ENCODE data around the gene IPMK. TPM values are rescaled to one million over a fixed set of nuclear protein-coding genes. Genes with fewer than 3 reads are reported as not detected.
"Not testable (repeated sequence)": the region's sequence is repeated elsewhere in the genome, so short reads cannot be mapped to it uniquely, and the experiment has no call there.

Gene IPMK
- total and polyA plus RNA-seq, 12 donors: 0.93 to 5.0 (median 2.6) TPM

- H3K4me1 ChIP-seq: peaks cover 0 to 7% (median 0%) of the 10 kb centered on the region in 9 donors
- DNase-seq (no peak), ATAC-seq (no peak)
- WGBS, 2 donors: 73 to 74% methylated on average over 4 of the region's 4 CpGs
- no peaks in the 10 kb centered on the region for H3K9me3 ChIP-seq
- intact Hi-C loops (cut with DNase I): loop anchor here in 6 of 10 donors (10.0 kb wide), 4 partner anchors 574 to 824 kb away; no protein-coding TSS in a partner anchor
- TF ChIP-seq, protein P1, sequence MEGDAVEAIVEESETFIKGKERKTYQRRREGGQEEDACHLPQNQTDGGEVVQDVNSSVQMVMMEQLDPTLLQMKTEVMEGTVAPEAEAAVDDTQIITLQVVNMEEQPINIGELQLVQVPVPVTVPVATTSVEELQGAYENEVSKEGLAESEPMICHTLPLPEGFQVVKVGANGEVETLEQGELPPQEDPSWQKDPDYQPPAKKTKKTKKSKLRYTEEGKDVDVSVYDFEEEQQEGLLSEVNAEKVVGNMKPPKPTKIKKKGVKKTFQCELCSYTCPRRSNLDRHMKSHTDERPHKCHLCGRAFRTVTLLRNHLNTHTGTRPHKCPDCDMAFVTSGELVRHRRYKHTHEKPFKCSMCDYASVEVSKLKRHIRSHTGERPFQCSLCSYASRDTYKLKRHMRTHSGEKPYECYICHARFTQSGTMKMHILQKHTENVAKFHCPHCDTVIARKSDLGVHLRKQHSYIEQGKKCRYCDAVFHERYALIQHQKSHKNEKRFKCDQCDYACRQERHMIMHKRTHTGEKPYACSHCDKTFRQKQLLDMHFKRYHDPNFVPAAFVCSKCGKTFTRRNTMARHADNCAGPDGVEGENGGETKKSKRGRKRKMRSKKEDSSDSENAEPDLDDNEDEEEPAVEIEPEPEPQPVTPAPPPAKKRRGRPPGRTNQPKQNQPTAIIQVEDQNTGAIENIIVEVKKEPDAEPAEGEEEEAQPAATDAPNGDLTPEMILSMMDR (IDR thresholded peaks at IDR 0.05): no peak
- H3K27me3 ChIP-seq: peaks cover 0 to 4% (median 0%) of the 10 kb centered on the region in 7 donors
- H3K36me3 ChIP-seq: no peaks in the 10 kb centered on the region
- H3K4me3 ChIP-seq: no peak overlapping the region
- no peak overlapping the region for H3K27ac ChIP-seq
Measured at GRCh38 chr10:58158806-58159205, 108.9 kb downstream of the IPMK start.

- intact Hi-C loops (cut with DNase I): loop anchor here in 6 of 10 donors (10.0 kb wide), 4 partner anchors 572 to 822 kb away; no protein-coding TSS in a partner anchor
- Histone ChIP-seq H3K36me3 (no peaks in the 10 kb centered on the region), H3K4me1 (peaks cover 0 to 7% (median 0%) of the 10 kb centered on the region in 9 donors), H3K4me3 (no peak overlapping the region), H3K9me3 (no peaks in the 10 kb centered on the region), H3K27ac (no peak overlapping the region), H3K27me3 (peaks cover 0 to 5% (median 0%) of the 10 kb centered on the region in 7 donors)
- 58 to 72% methylated on average over 7 of the region's 7 CpGs for WGBS, 2 donors
- TF ChIP-seq, protein P1 (IDR thresholded peaks at IDR 0.05): no peak
- no peak for ATAC-seq
- no peak for DNase-seq
Measured at GRCh38 chr10:58157076-58157766, 110.5 kb downstream of the IPMK start.

GRCh38 chr10:58155941-58156340, 111.8 kb downstream of the IPMK start:
- not testable (repeated sequence) for H3K27ac ChIP-seq, ATAC-seq, H3K4me3 ChIP-seq, H3K4me1 ChIP-seq, H3K9me3 ChIP-seq, H3K36me3 ChIP-seq, DNase-seq, H3K27me3 ChIP-seq
- WGBS, 2 donors: 83 to 90% methylated on average over 2 of the region's 2 CpGs
- intact Hi-C loops (cut with DNase I): loop anchor here in 6 of 10 donors (10.0 kb wide), 4 partner anchors 571 to 821 kb away; no protein-coding TSS in a partner anchor

DNA sequence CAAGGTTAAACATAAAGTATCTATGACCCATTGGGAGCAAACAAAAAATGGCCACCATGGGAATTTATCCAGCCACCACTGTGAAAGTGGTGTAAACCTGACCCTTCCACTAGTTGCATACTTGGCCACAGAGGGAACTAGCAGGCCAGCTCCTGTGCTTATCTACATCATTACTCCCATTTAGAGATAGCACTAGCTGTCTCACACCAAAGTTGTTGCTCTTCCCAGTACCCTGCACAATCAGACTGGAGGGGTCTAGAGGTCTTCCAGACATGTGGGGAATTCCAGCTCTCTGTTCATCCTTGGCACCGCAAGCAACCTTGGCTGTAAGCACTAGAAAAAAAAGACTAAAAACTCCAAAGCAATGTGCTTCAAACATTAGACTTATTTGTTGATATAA, 113.9 kb downstream of the IPMK start:
- 72 to 74% methylated on average over 1 of the region's 1 CpG for WGBS, 2 donors
- DNase-seq: no peak
- no peak overlapping the region for H3K27ac ChIP-seq
- no peak for ATAC-seq
- no peak overlapping the region for H3K4me3 ChIP-seq
- intact Hi-C loops (cut with DNase I): loop anchor here in 7 of 10 donors (5.0 to 10.0 kb wide), 5 partner anchors 569 to 819 kb away; no protein-coding TSS in a partner anchor
- peaks cover 0 to 7% (median 0%) of the 10 kb centered on the region in 9 donors for H3K4me1 ChIP-seq
- no peaks in the 10 kb centered on the region for H3K36me3 ChIP-seq
- no peaks in the 10 kb centered on the region for H3K9me3 ChIP-seq
- peaks cover 0 to 7% (median 3%) of the 10 kb centered on the region in 7 donors for H3K27me3 ChIP-seq
- TF ChIP-seq, protein P1 (IDR thresholded peaks at IDR 0.05): no peak
